HG02884 (cell line): ENCODE data around the gene MS4A3.
"Not testable (repeated sequence)": the region's sequence is repeated elsewhere in the genome, so short reads cannot be mapped to it uniquely, and the experiment has no call there.

Source experiments
- ATAC-seq: cut with Tn5 transposase; IDR thresholded peaks from one replicate; pipeline ENCODE4 v1.9.1; 2021; ENCODE audit warnings: mild to moderate bottlenecking, moderate library complexity; ENCODE audit not compliant: unreplicated experiment

The MS4A3 gene, protein sequence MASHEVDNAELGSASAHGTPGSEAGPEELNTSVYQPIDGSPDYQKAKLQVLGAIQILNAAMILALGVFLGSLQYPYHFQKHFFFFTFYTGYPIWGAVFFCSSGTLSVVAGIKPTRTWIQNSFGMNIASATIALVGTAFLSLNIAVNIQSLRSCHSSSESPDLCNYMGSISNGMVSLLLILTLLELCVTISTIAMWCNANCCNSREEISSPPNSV

GRCh38 chr11:60056349-60056969 lies at the start of gene MS4A3:
Gene MS4A3 (plus strand): TSS chr11:60056665. CDS start chr11:60061161, 4,496 bp downstream.
- no peak for ATAC-seq

DNA sequence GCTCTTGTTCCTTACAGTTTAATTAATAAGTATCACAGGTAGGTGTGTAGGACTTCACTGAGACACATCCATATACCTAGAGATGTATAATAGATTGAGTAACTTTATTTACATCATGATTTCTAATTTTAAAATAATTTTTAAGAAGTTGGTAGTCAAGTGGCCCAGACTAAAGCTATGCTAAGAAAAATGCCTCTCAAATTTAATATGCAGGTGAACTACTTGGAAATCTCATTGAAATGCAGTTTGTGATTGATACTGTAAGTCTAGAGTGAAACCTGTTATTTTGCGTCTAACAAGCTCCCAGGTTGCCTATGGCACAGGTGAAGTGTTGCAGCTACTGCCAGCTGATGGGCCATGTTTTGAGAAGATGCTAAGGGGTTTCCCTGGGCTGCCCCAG lies 39.6 kb upstream of the MS4A3 start, which contains the start of gene OOSP4B:
Gene OOSP4B (plus strand): TSS at position 301 of the 400 bp plus-strand sequence.
- no peak for ATAC-seq

- no peak for ATAC-seq
These were observed 38.4 kb upstream of the MS4A3 start for GRCh38 chr11:60018058-60018457.

DNA sequence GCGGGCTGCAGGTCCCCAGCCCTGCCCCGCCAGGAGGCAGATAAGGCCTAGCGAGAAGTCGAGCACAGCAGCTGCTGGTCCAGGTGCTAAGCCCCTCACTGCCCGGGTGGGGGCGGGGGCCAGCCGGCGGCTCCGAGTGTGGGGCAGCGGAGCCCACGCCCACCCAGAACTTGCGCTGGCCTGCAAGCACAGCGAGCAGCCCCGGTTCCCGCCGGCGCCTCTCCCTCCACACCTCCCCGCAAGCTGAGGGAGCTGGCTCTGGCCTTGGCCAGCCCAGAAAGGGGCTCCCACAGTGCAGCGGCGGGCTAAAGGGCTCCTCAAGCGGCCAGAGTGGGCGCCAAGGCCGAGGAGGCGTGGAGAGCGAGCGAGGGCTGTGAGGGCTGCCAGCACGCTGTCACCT lies 36.1 kb upstream of the MS4A3 start:
- not testable (repeated sequence) for ATAC-seq

GRCh38 chr11:60029015-60029632 lies 27.3 kb upstream of the MS4A3 start:
- ATAC-seq, result no peak

DNA sequence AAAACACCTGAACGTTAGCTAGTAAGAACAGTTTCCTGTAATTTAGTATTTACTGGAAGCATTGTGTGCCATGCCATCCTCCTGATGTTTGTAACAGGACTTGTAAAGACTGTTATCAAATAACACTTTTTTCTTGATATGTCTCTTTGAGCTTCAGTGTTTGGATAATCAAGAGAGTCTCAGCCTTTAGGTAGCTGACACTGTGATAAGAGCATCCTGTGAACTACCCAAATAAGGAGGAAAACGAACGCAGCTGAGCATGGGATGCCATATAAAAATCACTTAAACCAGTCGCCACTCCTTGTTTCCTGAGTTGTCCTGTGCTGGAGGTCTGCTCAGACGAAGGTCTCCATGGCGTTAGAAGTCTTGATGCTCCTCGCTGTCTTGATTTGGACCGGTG lies 16.4 kb upstream of the MS4A3 start, which contains the start of gene OOSP2:
Gene OOSP2 (plus strand): TSS at position 301 of the 400 bp plus-strand sequence. CDS start 51 bp downstream, at position 352.
- no peak for ATAC-seq

- ATAC-seq, result not testable (repeated sequence)
These were observed 6.0 kb upstream of the MS4A3 start for GRCh38 chr11:60050422-60050821.

DNA sequence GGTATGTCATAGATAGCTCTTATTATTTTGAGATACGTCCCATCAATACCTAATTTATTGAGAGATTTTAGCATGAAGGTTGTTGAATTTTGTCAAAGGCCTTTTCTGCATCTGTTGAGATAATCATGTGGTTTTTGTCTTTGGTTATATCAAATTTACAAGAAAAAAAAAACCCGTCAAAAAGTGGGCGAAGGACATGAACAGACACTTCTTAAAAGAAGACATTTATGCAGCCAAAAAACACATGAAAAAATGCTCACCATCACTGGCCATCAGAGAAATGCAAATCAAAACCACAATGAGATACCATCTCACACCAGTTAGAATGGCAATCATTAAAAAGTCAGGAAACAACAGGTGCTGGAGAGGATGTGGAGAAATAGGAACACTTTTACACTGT lies 5.6 kb upstream of the MS4A3 start:
- not testable (repeated sequence) for ATAC-seq

DNA sequence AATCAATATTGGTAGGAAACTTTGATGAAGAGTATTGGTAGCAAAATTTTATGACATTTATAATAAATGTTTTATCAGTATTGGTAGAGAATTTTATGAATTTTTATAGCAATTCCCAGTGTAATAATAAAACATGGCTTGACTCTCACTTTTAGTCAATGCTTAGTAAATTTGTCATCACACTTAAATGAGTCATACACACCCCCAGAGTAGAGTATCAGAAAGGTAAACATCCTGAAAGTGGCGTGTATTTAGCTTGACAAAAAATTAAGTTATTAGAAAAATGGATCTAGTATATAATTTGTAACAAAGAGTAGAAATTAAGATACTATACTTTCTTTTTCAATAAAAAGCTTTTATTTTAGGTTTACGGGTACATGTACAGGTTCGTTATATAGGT lies 2.6 kb downstream of the MS4A3 start:
- no peak for ATAC-seq

DNA sequence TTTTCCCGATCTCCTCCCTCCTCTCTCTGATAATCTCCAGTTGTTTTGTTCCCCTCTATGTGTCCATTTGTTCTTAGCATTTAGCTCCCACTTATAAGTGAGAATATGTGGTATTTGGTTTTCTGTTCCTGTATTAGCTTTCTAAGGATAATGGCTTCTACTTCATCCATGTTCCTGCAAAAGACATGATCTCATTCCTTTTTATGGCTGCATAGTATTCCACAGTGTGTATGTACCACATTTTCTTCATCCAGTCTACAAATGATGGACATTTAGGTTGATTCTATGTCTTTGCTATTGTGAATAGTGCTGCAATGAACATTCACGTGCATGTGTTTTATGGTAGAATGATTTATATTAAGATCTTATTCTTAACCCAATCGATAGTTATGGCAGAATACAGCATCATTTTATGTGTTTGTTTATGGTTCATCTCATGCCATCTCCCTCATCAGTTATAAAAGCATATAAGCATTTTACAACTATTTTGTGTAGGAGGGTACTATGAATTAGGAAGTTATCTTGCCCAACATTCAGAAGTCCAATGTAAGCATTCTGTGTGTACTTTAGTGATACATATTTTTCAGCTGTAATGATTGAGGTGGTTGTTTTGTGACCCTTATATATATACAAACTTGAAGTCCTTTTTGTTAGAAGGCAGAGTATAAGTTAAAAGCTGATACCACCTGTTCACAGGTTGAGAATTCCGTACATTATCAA lies 3.2 kb downstream of the MS4A3 start:
- no peak for ATAC-seq

DNA sequence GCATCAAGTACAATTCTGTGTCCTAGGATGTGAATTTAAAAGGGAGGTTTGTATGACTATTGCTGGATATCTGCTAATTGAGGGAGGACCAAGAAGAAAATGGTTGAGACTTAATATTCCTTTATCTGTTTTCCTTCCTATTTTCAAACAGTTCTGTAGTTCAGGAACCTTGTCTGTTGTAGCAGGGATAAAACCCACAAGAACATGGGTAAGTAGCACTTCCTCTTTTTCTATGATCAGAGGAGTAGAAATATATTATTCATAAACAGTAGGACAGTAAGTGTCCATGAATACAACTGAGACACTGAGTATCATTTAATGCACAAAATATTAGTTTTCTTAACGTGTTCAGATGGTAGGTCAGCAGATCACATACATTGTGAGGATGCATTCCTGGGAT lies 7.6 kb downstream of the MS4A3 start:
- no peak for ATAC-seq

- ATAC-seq, result no peak
These were observed 9.3 kb downstream of the MS4A3 start for GRCh38 chr11:60065801-60066200.

DNA sequence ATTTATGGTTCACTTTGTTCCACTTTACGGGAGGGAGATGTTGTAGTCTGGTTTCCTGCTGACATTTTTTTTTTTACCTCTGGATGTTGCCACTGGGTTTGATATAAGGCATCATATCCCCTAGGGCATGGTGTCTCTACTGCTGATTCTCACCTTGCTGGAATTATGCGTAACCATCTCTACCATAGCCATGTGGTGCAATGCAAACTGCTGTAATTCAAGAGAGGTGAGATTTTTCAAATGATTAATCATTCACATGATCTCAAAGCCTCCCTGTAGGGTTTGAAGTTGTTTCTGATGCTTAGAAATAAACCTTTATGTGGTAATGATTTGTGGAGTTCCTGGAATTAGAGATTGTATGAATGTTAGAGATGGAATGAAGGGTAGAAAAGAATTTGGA lies 13.0 kb downstream of the MS4A3 start:
- ATAC-seq, result no peak

DNA sequence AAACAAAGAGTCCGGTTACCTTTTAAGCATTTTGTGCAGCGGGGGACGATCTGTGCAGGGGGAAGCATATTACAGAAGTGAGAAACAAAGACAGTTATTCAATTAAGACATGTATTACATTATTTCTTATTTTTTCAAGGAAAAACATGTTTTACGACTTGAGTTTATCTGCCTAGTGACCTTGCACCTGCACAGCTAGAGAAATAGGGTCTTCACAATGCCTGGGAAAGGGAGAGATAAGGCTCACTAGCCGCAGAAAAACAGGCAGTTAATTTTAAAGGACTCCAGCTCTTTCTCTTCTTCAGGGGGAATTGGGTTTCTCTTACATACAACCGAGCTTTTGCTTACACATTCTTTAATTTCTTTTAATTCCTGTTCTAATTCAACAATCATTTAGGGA lies 15.2 kb downstream of the MS4A3 start:
- ATAC-seq, result not testable (repeated sequence)

- ATAC-seq, result no peak
These were observed 20.9 kb downstream of the MS4A3 start for GRCh38 chr11:60077216-60077817.

- no peak for ATAC-seq
These were observed 21.5 kb downstream of the MS4A3 start for GRCh38 chr11:60077981-60078380.

GRCh38 chr11:60078745-60079144 lies 22.3 kb downstream of the MS4A3 start:
- ATAC-seq, result no peak

DNA sequence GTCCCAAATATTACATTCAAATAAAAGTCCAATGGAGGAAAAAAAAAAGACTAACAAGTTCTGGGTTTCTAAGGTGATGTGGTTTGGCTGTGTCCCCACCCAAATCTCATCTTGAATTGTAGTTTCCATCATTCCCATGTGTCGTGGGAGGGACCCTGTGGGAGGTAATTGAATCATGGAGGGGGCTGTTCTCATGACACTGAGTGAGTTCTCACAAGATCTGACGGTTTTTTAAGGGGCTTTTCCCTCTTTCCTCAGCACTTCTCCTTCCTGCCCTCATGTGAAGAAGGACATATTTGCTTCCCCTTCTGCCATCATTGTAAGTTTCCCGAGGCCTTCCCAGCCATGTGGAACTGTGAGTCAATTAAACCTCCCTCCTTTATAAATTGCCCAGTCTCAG lies 24.1 kb downstream of the MS4A3 start:
- ATAC-seq, result no peak

DNA sequence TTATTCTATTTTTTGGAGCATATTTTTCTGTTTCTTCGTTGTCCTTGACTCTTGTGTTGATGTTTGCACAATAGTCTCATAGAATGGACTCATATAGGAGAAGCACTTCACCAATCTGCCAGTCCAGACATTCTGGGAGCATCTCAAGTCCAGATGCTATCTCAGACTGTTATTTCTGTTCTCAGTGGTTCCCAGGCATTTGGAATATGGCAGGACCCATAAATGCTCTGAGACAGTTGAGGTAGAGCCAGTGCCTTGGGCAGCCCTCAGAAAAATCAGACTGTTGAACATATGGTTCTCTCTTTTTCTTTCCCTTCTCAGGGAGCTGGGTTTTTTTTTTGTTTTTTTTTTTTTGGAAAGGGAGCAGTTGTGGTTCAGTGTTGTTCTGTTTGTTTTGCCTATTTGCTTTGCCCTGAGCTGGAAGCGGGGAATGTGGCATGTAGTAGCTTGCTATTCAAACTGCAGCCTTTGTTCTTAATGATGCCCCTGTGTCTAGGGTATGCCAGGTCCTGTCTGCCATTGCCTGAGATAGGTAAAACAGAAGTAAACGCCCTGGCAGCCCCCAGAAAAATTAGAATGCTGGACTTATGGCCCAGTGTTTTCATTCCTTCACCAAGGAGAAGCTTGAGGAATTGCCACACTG lies 28.3 kb downstream of the MS4A3 start:
- no peak for ATAC-seq

DNA sequence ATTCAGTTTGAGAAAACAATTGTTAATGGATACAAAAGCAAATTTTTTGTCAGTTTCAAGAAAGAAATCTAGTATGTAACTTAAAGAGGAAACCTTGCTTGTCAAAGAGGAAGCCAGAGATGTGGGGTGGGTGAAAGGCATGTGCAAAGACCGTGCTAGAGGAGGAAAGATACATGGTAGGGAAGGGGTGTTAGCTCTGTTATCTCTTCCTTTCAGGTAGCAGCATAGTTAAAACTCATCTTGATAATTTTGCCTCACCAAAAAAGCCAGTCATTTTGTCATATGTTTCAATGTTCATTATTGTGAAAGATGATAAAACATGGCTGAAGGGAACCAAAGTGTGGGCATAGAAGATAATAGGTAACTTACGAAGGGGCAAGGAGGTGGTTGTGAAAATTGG lies 29.4 kb downstream of the MS4A3 start:
- ATAC-seq, result no peak

- no peak for ATAC-seq
These were observed 30.8 kb downstream of the MS4A3 start for GRCh38 chr11:60087239-60087638.
